ENCODE measurements around the gene ATP11C.

- no peak for TF ChIP-seq POLR2A (IDR thresholded peaks at IDR 0.05; ENCODE audit: low read depth, low read length)
- no peak for TF ChIP-seq POLR2AphosphoS5 (IDR thresholded peaks at IDR 0.05; ENCODE audit: low read depth, low read length)
- no peak for TF ChIP-seq TAF1 (IDR thresholded peaks at IDR 0.05; ENCODE audit: low read depth, low read length)
- TF ChIP-seq PAX5 (IDR thresholded peaks at IDR 0.05; ENCODE audit: insufficient read depth, low read length, severe bottlenecking), result no peak
Observed at GRCh38 chrX:139825618-139826017, 107.2 kb downstream of the ATP11C start.
